ENCODE results near the gene ATP6V0D1.

- TF ChIP-seq CTCF (IDR thresholded peaks at IDR 0.05; ENCODE audit: low read depth, low read length), result no peak
- no peak for TF ChIP-seq EZH2phosphoT487 (IDR thresholded peaks at IDR 0.05; ENCODE audit: low read depth)
Observed at GRCh38 chr16:67423015-67423414, 57.9 kb downstream of the ATP6V0D1 start.

Data from OCI-LY3 (cell line).